DMS 273 (cell line): ENCODE data around the gene LRRC56.
"Not testable (repeated sequence)": the region's sequence is repeated elsewhere in the genome, so short reads cannot be mapped to it uniquely, and the experiment has no call there.

Experiments
- DNase-seq: peaks from one replicate; lab custom pipeline; 2025; ENCODE audit not compliant: unreplicated experiment; lab: John Stamatoyannopoulos, UW

LRRC56 gene

GRCh38 chr11:571802-572185, 34.5 kb downstream of the LRRC56 start:
- no peak for DNase-seq

DNA sequence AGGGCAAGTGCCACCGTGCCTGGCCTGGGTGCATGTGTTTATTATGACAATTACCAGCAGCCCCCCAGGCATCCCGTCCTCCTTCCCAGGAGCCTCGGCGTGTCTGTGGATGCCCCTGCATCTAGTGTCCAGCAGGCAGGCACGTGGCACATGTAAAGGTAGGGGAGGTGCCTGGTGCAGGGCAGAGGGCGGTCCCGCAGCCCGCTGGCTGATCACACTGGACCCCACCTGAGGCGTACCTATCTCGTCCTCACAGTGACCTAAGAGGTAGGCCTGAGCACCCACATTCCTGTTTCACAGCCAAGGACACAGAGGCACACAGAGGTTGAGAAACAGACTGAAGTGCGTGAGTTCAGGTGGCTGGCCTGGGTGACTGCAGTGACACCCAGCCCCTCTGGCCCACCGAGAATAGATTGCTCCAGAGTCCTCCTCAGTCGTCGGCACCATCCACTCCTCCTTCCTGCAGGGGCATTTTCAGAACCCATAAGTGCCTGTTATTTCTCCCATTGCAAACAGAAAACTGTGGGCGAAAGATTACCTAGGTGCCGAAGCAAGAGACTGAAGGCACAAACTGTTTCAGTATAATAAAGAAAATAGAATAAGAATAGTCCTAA, 35.9 kb downstream of the LRRC56 start:
- no peak for DNase-seq

- not testable (repeated sequence) for DNase-seq
Observed at GRCh38 chr11:574031-574570, 36.8 kb downstream of the LRRC56 start.

DNA sequence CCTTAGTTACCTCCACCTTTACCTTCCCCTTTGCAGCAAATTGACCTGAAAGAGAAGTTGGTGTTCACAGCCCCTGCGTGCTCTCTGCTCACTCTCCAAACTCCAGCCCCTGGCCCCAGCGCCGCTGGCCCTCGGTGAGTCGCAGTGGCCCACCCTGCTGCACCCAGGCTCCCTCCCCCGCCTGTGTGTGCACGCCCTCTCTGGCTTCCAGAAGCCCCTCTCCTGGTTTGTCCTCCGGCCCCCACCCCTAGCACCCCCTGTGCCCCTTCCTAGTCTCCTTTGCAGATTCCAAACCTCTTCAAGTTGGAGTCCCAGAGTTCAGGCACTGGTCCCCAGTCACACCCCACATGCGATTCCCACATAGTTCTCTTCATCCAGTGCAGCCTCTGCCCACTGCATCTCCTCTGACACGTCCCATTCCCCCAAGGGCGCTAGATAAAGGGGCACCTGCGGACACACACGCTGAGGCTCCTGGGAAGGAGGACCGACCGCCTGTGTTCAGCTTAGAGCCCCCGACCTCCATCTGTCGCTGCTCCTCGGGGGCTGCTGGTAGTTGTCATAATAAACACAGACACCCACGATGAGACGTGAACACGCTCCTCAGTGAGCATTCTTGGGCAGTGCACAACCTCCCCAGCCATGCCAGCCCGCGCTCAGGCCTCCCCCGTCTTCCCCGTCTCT, 37.4 kb downstream of the LRRC56 start:
- no peak for DNase-seq

DNA sequence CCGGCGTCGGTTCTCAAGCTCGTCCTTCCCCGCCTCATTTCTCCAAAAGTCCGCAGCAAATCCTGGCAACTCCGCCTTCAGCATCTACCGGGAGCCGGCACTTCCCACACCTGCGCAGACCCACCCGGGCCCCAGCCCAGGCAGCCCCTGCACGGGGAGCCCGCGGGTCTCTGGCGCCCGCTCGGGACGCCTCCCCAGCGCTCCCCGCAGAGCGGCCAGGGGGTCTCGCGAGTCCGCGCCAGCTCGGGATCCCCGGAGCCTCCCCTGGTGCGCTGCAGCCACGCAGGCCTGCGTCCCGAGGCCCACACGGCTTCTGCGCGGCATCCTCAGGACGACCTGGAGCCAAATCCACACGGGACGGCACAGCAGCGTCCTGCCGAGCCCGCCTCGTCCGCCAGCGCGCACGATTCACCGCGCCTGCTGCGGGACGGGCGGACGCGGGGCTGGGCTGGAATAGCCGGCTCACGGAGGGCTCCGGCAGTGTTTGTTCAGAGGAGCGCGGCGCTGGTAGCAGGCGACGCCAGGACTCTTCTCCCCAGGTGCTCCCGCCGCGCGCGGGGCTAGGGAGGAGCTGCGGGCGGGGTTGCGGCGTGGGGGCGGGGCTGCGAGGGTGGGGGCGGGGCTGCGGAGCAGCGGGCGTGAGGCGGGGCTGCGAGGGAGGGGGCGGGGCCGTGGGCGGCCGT, 38.1 kb downstream of the LRRC56 start:
- peak; percentile 84 for DNase-seq

DNA sequence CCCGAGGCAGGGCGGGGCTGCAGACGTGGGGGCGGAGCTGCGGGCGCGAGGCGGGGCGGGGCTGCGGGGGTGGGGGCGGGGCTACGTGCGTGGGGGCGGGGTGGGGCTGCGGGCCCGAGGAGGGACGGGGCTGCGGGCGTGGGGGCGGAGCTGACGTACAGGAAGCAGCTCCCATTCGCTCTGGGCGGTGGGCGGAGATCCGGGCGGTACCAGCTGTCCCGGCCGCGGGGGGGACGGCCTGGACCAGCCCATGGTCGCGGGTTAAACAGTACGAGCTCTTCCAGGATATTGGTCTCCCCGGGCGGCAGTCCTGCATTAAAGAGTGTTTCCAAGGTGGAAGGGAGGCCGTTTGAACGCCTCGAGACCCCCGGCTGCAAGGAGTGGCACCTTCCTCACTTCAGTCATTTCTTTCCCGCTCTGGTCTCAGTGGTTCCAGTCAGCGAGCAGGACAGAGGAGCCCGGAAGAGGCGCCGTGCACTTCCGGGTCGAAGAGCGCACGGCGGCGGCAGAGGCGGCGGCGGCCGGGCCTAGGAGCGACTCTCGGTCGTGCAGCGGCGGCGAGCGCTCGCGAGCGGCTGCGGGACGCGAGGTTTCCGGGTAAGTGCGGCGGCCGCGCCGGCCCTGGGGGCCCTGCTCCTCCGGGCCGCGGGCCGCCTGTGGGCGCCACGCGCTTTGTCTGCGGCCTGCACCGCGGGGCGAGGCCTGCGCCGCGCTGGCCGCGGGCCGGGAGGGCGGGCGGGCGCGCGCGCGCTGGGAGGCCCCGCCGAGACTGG, 38.9 kb downstream of the LRRC56 start, which contains the start of gene PHRF1:
PHRF1 (plus strand) TSS at position 475 of the 773 bp plus-strand sequence. CDS start 5,043 bp downstream, outside the sequence.
- DNase-seq, result peak; percentile 92

DNA sequence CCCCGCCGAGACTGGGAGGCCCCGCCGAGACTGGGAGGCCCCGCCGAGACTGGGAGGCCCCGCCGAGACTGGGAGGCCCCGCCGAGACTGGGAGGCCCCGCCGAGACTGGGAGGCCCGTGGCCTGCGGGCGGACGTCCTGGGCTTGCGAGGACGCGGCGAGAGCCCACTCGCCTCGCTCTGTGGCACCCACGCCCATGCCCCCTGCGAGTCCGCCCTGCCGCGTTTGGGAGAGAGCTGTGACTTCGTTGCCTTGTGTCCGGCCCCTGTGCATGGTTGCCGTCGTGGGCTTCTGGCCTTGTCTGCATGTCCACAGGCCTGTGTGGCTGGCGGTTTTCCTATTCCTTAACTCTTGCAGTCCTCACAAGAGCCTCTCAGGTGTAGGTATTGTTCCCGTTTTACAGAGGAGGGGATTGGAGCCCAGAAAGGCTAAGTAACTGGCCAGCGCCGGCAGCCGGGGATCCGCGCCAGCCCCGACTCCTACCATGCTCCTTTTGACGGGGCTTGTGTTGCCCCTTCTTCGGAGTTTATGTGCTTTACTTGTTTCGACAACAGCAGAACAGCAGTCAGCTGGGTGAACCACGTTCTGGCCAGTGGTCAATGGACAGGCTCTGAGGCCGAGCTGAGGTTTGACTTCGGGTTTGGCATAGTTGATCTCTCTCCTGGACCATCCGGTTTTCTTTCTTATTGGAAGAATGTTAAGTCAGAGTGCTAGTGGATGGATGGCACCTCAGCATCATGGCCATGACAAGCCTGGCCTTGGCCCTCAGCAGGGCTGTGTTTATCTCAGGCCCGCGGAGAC, 39.7 kb downstream of the LRRC56 start:
- no peak for DNase-seq

DNA sequence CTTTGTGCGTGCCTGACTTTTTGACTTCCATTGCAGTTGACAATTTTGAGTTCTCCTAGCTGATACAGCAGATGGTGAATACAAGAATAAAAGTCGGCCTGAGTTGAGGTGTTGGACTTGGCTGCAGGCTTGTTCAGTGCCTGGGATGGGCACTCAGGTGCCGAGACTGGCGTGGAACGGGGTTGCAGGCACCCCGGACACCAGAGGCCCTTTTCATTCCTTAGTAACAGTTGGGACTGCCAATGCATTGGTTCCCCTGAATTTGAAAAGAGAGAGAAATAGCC, 40.2 kb downstream of the LRRC56 start:
- DNase-seq, result no peak

DNA sequence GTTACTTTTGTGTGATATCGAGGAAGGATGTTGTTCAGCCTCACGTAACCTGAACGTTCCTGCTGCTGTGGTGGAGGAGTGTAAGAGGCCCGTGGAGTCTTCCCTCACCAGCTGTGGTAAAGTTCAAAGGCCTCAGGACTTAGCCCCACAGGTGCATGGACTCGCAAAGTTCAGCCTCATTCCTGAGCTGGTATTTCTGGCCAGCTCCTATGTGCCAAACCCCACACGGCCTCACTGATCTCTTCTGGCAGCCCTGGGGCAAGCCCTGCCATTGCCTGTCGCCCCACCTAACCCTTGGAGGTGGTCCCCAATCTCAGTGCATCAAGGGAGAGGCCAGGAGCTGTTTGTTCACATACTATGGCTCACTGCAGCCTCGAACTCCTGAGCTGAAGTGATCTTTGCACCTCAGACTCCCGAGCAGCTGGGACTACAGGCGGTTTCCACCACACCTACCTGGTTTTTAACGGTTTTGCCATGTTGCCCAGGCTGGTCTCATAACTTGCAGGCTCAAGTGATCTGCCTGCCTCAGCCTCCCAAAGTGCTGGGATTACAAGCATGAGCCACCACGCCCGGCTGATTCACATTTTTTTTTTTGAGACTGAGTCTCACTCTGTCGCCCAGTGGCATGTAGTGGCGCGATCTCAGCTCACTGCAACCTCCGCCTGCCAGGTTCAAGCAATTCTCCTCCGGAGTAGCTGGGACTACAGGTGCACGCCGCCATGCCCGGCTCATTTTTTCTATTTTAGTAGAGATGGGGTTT, 41.1 kb downstream of the LRRC56 start:
- DNase-seq, result no peak

DNA sequence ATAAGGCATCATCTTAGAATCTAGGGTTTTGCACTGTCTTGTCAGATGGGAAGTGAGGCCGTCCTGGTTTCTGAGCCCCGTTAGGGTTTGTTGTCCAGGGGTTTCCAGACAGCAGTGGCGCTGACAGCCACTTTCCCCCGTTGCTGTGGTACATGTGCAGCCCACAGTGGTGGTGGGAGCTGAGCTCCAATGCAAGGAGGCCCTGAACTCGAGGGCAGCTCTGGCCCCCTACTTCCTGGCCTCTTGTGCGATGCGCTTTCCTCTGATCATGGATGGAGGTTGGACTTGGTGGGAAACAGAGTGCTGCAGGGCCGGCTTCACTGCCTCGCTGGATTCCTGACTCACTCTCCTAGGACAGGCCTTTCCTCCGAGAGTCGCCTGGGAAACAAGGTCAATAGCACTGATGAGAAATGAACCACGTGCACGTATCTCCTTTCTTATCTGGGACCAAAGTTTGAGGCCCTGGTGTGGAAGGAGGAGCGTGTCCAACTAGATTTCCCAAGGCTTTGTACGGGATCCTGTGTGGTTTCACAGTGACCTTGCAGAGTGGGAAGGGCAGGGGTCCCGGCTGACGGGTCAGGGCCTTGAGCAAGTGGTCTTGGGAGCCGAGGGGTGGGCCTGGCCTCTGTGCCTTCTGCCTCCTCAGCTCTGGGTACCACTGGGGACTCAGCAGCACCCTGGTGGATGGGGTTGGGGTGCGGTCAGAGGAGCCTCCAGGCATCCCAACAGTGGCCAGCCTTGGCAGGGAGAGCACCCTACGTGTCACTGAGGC, 42.7 kb downstream of the LRRC56 start:
- no peak for DNase-seq

GRCh38 chr11:581342-581741, 44.0 kb downstream of the LRRC56 start:
- no peak for DNase-seq

GRCh38 chr11:581752-582151, 44.4 kb downstream of the LRRC56 start:
- DNase-seq, result no peak

DNA sequence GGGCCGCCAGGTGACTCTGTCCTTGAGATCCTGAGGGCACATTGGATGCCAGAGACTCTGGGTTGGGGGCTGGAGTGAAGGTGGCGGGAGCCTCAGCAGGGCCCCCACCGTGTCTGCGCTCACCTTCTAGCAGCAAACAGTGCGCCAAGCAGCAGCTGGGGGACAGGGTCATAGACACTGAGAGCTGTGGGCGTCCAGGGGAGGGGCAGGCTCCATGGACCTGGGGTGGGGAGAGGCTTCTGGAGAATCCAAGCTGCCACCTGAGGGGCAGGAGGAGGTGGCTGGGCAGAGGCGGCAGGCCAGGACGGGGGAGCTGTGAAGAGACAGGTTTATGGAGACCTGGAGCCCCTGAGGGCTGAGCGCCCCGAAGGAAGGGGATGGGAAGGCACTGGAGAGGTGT, 47.0 kb downstream of the LRRC56 start:
- DNase-seq, result no peak

GRCh38 chr11:586376-587316, 49.3 kb downstream of the LRRC56 start:
- no peak for DNase-seq

- no peak for DNase-seq
Observed at GRCh38 chr11:587546-587945, 50.2 kb downstream of the LRRC56 start.

GRCh38 chr11:587978-588380, 50.7 kb downstream of the LRRC56 start:
- DNase-seq, result no peak

DNA sequence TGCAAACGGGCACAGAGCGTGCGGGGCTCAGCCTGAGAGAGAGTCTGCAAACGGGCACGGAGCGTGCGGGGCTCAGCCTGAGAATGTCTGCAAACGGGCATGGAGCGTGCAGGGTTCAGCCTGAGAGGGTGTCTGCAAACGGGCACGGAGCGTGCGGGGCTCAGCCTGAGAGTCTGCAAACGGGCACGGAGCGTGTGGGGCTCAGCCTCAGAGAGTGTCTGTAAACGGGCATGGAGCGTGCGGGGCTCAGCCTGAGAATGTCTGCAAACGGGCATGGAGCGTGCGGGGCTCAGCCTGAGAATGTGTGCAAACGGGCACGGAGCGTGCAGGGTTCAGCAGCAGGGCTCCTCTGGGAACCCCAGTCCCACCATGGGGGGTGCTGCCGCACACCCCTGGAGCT, 52.5 kb downstream of the LRRC56 start:
- DNase-seq, result no peak

DNA sequence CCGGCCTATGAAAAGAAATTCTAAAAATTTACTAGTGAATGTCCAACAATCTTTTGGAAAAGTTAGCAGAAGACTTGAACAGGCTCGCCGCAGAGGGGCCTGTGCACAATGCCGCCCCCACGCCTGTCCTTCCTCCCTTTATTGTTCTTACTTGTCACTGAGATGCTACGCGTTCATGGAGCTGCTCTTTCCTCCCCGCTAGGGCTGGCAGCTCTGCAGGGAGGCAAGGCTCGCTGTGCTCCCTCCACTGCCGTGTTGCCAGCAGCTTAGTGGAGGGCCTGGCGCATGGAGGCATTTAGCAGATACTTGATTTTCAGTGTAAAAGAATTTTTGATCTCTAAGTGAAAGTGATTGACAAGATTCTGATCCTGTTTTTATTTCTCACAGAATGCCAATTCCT, 53.7 kb downstream of the LRRC56 start:
- no peak for DNase-seq
